Mesenteric fat pad (tissue), 1 donor: ENCODE results near the gene LGR5. TPM values are rescaled to one million over a fixed set of nuclear protein-coding genes. Genes with fewer than 3 reads are reported as not detected.
"Not testable (repeated sequence)": the region's sequence is repeated elsewhere in the genome, so short reads cannot be mapped to it uniquely, and the experiment has no call there.

ENCODE experiments used
- DNase-seq: peaks from one replicate; pipeline ENCODE4 v3.0.0-alpha.2; 2020; ENCODE audit warnings: low spot score
- total RNA-seq: library from RNA; stranded (reverse); fragmentation: NEBNext Ultra II Directional; extraction: Animal tissue kit (Norgen Biotek cat#: 25700); gene quantifications from one replicate; pipeline ENCODE4 v1.2.1, GENCODE V29; 2021
- donor health status: DM: yes; HTN: yes; CAD: no.

LGR5 gene
- total RNA-seq, 1 donor from 2014 or later = 0.22 TPM

- no peak for DNase-seq
These were observed 32.9 kb downstream of the LGR5 start for GRCh38 chr12:71472441-71472911.

DNA sequence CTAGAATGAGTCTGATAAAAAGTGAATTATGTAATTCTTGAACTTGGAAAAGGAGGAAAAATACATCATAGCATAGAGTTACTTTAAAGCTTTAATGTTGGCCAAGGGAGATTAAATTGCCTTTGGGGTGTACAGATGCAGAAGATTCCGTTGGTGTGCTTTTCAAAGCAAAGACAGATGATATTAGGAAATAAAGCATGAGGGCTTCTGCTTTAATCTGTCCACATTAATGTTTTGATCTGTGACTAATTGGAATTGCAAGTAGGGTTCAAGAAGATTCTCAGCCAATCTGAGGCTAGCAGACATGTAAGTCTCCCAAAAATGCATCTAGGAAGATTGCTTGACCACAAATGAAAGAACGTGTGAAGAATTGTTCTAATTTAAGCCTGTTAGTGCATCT is 35.2 kb downstream of the LGR5 start:
- no peak for DNase-seq

- no peak for DNase-seq
These were observed 35.7 kb downstream of the LGR5 start for GRCh38 chr12:71475280-71475679.

- no peak for DNase-seq
These were observed 36.9 kb downstream of the LGR5 start for GRCh38 chr12:71476513-71476912.

GRCh38 chr12:71477609-71478008 is 38.0 kb downstream of the LGR5 start:
- DNase-seq = no peak

DNA sequence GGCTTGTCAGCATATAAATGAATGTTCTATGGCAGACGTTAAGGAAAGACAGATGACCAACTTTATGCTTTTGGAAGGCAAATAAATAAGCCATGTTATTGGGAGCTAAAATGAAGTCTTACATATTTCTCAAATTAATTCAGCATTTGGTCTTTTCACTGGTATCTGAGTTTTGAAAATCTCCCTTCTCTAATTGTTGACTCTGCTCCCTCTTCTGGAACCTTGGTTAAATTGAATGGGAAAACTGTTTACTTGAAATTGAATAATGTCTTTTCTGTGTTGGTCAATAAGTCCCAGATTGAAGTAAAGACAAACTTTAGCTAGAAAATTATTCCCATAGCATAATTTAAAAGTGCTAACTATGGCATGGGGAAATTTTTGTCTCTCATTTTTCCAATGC is 38.7 kb downstream of the LGR5 start:
- DNase-seq = no peak

GRCh38 chr12:71484272-71484905 is 44.8 kb downstream of the LGR5 start:
- no peak for DNase-seq

DNA sequence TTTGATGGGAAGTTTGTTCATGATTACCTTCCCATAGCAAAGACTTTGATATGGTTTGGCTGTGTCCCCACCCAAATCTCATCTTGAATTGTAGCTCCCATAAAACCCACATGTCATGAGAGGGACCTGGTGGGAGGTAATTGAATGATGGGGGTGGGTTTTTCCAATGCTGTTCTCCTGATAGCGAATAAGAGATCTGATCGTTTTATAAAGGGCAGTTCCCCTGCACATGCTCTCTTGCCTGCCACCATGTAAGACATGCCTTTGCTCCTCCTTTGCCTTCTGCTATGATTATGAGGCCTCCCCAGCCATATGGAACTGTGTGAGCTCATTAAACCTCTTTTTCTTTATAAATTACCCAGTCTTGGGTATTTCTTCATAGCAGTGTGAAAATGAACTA is 51.2 kb downstream of the LGR5 start:
- not testable (repeated sequence) for DNase-seq

DNA sequence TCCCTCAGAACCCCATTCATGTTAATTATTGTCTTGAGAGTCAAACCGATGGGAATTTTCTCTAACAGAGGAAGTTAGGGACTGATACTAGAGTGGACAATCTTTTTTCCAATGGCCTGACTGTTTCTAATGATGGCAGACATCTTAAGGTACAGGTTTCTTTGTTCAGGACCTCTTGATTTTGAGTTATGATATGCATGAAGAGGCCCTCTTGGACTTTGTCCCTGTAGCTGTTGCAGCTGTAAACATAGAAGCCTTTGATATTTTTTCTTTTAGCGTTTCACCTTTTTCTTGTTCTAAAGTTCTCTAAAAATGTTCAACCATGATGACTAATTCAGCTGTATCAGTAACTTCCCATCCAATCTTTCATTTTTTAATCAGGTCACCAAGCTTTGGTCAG is 53.0 kb downstream of the LGR5 start:
- no peak for DNase-seq

- no peak for DNase-seq
These were observed 60.2 kb downstream of the LGR5 start for GRCh38 chr12:71499834-71500233.

- DNase-seq = no peak
These were observed 64.2 kb downstream of the LGR5 start for GRCh38 chr12:71503579-71504391.

DNA sequence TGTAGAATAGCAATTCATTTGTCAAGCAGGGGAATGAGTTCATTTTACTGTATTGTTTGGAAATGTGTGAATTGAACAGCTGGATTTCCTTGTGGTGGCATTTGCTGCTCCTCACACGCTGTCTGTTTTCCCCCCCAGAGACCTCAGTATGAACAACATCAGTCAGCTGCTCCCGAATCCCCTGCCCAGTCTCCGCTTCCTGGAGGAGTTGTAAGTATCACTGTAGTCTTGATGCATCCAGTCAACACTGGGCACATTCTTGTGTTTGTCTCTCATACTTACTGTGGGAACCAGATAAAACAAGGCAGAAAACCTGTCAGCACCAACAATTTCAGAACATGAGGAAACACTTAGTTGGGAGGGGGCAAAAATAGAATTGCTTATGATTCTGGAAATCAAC is 64.9 kb downstream of the LGR5 start:
- no peak for DNase-seq

DNA sequence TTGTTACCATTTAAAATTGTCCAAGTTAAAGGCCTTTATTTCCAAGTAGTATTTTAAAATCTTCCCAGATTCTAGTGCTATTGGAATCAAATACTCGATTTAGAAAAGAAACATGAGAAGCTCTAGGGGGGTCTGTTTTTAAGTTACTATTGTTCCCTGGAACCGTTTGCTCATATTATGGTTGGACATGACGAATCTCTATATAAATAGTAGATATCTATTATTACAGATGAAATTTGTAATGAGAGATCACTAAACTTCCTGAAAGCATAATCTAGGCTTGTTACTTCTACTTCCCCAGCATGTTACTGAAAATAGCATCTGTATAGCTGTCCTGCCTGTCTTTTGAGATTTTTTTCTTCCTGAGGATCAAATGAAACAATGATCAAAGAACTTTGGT is 70.1 kb downstream of the LGR5 start:
- no peak for DNase-seq

DNA sequence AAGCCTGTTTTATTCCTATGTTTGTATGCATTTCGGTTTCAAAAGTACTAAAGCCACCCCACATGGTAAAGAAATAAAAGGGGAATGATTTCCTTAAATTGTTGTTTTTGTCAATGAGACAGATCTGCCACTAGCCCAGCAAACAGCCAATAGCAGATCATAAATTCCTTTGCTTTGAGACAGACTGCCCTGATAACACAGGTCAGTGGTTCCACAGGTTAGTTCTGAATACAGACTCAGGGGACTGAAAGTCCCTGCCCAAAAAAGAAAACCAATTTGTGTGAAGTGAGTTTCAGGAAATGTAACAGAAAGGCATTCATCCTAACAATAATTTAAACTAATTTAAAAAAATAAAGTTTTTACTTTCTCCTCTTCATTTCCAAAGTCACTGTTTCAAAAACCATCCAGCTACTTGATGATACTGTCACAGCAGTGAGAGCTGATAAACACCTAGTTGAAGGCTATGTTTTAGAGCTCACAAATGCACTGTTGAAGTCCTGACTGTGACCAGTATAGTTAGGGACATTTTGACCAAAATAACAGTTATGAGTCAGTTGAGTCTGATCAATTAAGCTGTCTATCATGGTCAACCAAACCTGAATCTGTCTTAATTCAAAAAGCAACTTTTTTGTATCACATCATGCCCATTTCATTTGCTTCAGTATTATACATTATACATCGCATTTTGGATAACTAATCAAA is 77.7 kb downstream of the LGR5 start:
- DNase-seq = no peak

DNA sequence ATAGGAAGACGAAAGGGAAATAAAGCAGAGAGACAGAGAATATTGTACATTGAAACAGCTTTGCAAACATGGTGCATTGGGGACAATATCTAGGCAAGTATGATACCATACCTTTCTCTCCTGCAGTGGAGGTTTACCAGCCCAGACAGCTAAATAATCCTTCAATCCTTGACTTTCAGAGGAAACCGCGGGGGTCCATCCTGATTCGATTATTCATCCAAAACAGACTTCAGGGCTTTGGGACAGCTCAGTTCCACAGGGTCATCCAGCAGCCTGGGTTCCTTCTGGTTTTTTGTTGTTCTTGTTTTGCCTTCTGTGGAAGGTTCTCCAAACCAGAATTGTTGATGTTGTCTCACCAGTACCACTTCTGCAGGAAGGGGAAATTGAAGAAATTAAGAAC is 81.5 kb downstream of the LGR5 start:
- DNase-seq = no peak

- no peak for DNase-seq
These were observed 85.0 kb downstream of the LGR5 start for GRCh38 chr12:71524626-71525025.

GRCh38 chr12:71533703-71534102 is 94.1 kb downstream of the LGR5 start:
- no peak for DNase-seq

- DNase-seq = no peak
These were observed 96.8 kb downstream of the LGR5 start for GRCh38 chr12:71536279-71536938.

- DNase-seq = no peak
These were observed 97.5 kb downstream of the LGR5 start for GRCh38 chr12:71536939-71537622.

- DNase-seq = no peak
These were observed 99.2 kb downstream of the LGR5 start for GRCh38 chr12:71538807-71539206.

- no peak for DNase-seq
These were observed 102.0 kb downstream of the LGR5 start for GRCh38 chr12:71541583-71541982.
